Measurements from ENCODE around the gene ATAT1. TPM values are rescaled to one million over a fixed set of nuclear protein-coding genes. Genes with fewer than 3 reads are reported as not detected.

Gene ATAT1
- total and polyA plus RNA-seq, 9 of the 15 experiments (the other 6 are each of a cell fraction or from before 2014, with no cell fraction given) = 0.65 to 5.8 (median 1.6) TPM

DNA sequence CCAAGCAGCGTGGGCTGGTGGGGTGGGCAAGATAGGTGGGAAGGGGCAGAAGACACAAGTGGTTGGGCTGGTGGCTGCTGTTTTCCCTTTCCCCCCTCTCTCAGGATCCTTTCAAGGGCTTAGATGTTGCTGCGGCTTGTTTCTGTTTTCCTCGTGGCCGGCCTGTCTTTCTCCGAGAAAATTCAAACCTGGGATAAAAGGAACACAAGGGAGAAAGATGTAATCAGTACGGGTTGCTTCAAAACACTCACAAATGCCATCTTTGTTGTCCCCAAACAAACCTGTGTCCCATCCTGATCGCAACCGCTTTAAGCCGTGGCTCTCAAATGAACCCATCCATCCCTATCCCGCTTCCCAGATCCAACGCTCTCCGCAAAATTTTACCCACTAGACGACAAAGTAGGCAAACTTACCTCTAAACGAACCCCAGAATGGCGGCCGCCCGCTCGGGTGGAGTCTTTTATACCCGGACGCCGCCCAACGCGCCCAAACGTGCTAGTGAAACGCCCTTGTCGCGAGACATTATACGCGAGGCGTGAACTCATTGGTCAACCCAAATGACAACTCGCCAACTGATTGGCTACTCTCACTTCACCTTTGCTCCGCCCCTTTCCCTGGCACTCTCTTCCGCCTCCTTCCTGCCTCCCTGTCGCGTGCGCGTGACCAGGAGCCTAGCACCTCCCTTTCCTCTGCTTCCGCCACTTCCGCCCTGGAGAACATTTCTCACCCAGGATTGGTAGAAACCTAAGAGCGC is 9.7 kb upstream of the ATAT1 start, which contains the start of gene PPP1R10 (continued):
- TF ChIP-seq PTBP1 (IDR thresholded peaks at IDR 0.05; ENCODE audit: low read depth, low read length) (peak; percentile 84), NFYB (IDR thresholded peaks at IDR 0.05; ENCODE audit: extremely low read depth, insufficient read length) (peak; percentile 55), GTF2F1 (IDR thresholded peaks at IDR 0.05; ENCODE audit: low read depth, low read length) (peak; percentile 99), ILF3 (IDR thresholded peaks at IDR 0.05; ENCODE audit: borderline replicate concordance) (peak; percentile 99), SMARCB1 (IDR thresholded peaks at IDR 0.05; ENCODE audit: insufficient read length, low read depth) (no peak), SIX5 (IDR thresholded peaks at IDR 0.05; ENCODE audit: borderline replicate concordance in 1 of 2, insufficient read depth in 1 of 2, low read depth in 1 of 2, low read length in 2 of 2) (peak in 1 of 2 experiments; percentile 21; a peak in 1 of 4 replicates), TBL1XR1 (IDR thresholded peaks at IDR 0.05; ENCODE audit: low read length in 2 of 2) (peak; percentile 7 to 70; a peak in 3 of 4 replicates), NCOR1 (IDR thresholded peaks at IDR 0.05) (peak; percentile 84), U2AF1 (optimal IDR thresholded peaks at IDR 0.05; ENCODE audit: low read depth, low read length) (no peak), SRSF7 (optimal IDR thresholded peaks at IDR 0.05; ENCODE audit: low read depth, low read length) (no peak), KDM4B (IDR thresholded peaks at IDR 0.05; ENCODE audit: borderline replicate concordance in 2 of 2, low read depth in 1 of 2) (peak in 1 of 2 experiments; percentile 42; a peak in 1 of 4 replicates), SREBF1 (IDR thresholded peaks at IDR 0.05; ENCODE audit: borderline replicate concordance, low read depth, low read length) (no peak), RFX5 (IDR thresholded peaks at IDR 0.05; ENCODE audit: low read depth, low read length) (no peak), HNRNPLL (IDR thresholded peaks at IDR 0.05; ENCODE audit: low read depth, low read length, poor library complexity, severe bottlenecking) (no peak), ZNF217 (CRISPR knock-in tag; IDR thresholded peaks at IDR 0.05) (no peak), FOXP4 (CRISPR knock-in tag; IDR thresholded peaks at IDR 0.05; ENCODE audit: borderline replicate concordance) (peak; percentile 60; the same call in 1 of the 2 replicates), ZNF766 (CRISPR knock-in tag; conservative IDR thresholded peaks at IDR 0.05) (0 out of 2 replicates have a peak, but pooled peaks have one; percentile 22)

Measured in K562 (cell line).